HG03196 (cell line): ENCODE results near the gene MAFB.

Source experiments
- ATAC-seq: cut with Tn5 transposase; IDR thresholded peaks from one replicate; pipeline ENCODE4 v1.9.1; 2021; ENCODE audit not compliant: unreplicated experiment

The MAFB gene

DNA sequence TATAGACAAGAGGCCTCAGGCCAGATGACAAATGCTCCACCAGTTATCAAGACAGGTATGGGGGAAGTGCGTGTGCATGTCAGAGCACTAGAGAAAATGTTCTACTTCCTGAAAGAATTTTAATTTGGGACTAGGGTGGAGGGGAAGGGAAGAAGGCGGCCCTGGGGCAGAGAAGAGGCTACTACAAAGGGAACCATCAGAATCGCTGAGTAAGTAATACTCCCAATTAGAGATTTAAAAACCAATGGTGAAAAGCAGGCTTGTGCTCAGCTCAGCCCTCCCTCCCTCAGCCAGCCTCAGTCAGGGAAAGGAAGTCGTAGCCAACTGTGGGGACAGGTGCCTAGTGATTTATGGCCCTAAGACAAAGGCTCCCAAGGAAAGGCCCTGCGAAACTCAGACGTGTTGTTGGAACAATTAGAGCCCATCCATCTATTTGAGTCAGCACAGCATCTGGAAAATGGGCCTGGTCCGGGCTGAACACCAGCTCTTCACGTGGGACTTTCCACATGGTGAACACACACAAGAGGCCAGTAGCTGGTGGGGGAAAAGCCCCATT lies 15.0 kb upstream of the MAFB start:
- no peak for ATAC-seq

GRCh38 chr20:40702504-40702903 lies 13.5 kb upstream of the MAFB start:
- ATAC-seq = no peak

DNA sequence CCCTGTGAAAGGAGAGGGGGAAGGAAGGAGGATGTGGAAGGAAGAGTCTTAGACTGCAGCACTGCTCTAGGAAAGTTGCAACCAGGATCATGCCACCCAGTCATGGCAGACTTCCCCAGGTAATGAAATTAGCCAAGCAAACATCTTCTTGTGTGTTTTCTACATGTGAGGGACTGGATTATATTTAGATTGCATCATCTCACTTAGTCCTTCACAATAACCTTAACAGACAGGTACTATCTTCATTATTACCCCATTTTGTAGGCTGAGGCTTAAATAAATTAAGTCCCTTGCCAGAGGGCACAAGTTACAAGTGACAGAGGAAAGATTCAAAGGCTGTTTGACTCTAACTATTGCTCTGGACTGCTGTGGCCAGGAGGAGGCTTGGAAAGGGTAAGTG lies 9.7 kb upstream of the MAFB start:
- no peak for ATAC-seq

DNA sequence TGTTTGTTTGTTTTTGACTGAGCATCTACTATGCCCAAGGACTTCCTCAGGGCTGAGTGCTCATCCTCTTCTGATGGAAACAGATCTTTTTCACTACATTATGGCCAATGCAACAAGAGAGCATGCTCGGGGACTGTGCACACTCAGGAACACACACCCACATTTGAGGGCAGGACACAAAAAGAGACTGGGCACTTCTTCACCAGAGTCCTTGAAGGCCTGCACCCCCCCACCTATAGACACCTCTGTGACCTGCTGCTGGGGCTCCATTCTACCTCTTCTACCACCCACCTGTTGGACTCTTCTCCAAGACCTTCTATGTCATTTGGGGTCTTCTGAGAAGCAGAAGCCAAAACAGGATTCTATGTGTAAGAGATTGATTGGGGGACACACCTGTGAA lies 9.2 kb upstream of the MAFB start:
- no peak for ATAC-seq

DNA sequence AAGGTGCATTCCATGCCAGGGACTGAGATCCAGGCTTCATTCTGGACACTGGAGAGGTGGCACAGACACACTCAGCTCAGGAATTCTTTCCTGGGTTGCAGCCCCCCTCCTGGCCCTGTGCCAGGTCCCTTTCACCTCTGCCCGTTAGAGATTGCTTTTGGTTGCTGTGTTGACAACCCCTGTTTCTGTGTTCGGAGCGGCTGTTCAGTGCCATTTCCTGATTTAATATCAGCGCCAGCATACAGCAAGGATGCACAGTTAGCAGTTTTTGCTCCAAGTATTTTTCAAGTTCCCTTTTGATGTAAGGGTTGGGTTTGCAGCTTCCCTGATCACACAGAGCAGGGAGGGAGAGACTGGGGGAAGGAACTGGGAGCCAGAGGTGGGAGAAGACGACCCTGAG lies 8.5 kb upstream of the MAFB start:
- no peak for ATAC-seq

DNA sequence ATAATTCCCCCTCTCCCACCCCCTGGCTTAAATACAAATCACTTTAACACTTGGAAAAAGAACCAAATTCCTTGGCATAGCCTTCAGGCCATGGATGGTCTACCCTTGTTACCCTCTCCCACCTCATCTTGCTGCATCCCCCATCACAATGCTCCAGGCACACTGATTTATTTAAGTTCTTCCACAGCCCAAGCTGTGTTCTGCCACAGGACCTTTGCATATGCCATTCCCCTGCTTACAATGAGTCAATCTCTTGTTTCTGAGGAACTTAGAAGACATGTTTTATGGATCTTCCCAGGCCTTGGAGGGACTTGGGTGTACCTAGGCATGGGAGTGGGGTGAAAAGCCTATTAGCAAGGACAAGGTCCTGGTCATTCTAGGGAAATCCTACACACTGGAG lies 6.2 kb upstream of the MAFB start:
- ATAC-seq = no peak

- ATAC-seq = no peak
Measured at GRCh38 chr20:40694246-40694645, 5.2 kb upstream of the MAFB start.

GRCh38 chr20:40692240-40693011 lies 3.4 kb upstream of the MAFB start:
- no peak for ATAC-seq

DNA sequence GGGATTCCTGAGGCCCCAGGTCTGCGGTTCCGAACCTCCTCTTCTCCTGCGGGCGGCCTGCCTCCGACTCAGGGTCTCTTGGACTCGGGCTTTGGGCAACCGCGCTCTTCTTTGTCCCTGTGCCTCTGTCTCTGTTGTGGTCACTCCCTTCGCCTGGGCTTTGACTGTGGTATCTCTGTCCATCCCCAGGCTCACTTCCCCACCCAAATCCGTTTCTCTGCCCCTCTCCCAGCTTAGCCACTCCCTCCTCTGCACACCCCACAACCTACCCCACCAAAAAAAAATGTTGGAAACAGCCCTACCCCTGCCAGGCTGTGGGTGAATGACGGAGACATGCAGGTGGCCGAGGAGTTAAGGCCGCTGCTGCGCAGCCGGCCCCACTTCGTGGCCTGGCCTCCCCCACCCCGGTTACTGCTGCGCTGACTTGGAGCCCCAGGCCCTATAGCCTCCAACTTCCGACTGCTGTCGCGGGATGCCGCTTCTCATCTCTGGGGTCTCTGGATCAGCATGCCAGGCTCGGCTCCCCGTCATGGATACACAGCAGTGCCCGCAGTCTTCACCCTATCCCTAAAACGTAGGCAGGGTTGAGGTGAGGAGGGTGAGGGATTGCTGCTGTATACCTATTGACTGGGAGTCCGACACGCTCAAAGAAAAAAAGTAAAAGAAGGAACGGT lies 2.7 kb upstream of the MAFB start:
- ATAC-seq = no peak

GRCh38 chr20:40690836-40691565 lies 2.0 kb upstream of the MAFB start:
- ATAC-seq = no peak

DNA sequence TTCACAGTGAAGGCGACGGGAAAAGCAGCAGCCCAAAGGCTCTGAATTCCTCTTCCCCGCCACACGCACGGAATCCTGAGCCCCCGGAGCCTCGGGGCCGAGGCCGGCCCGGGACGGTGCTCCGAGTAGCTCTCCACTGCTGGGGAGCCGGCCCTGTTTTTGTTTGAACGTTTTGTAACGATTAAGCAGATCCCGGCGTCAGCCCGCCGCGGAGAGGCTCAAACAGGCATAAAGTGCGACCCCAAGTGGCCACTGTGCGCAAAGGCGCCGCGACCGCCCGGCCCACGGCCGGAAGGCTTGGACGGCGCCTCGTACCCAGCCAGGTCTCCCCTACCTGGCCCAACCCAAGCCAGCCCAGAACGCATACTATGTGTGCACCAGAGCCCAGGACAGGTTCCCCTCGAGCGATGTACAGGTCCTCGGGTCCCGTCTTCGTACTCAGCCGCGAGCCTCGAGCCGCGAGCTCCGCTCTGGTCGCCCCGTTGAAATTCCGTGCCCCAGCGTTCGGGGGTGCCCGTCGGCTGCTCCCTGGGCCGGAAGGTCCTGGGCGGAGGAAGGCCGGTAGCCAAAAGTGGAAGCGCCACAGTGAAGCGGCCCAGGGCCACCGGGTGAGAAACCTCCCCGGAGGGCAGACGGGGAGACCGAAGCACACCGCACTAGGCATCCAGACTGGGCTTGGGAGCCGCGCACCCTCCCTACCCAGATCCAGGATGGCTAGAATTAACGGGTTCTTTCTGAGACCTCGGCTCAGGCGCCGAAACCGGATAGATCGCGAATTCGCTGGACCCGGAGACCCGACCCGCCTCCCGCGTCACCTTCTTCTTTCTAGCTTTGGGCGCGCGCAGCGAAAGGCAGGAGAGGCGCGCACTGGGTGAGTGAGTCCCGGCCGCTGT lies 1.2 kb upstream of the MAFB start:
- peak; percentile 52 for ATAC-seq

DNA sequence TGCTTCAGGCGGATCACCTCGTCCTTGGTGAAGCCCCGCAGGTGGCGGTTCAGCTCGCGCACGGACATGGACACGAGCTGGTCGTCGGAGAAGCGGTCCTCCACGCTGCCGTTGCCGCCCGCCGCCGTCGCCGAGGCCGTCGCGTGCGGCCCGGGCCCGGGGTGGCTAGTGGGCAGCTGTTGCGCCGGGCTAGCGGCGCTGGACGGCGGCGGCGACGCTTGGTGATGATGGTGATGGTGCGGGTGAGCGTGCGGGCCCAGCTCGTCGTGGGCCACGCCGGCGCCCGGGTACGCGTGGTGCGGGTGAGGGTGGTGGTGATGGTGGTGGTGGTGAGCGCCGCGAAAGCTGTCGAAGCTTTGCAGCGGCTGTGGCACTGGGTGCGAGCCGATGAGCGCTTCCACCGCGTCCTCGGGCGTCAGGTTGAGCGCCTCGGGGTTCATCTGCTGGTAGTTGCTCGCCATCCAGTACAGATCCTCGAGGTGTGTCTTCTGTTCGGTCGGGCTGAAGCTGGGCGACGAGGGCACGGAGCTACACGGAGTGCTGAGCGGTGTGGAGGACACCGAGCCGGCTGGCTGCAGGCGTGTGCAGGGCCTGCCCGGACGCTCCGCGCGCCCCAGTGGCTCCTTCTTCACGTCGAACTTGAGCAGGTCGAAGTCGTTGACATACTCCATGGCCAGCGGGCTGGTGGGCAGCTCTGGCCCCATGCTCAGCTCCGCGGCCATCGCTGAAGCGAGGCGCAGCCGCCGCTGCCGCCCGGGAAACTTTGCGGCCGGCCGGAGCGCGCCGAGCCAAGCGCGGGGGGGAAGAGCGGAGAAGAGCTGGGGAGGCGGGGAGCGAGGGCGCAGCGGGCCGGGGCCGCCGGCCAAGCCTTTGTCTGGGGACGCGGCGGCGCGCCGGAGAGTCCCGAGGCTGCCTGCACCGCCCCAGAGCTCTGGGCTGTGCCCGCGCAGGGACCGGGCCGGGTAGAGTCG lies 622 bp downstream of the MAFB start:
- no peak for ATAC-seq

DNA sequence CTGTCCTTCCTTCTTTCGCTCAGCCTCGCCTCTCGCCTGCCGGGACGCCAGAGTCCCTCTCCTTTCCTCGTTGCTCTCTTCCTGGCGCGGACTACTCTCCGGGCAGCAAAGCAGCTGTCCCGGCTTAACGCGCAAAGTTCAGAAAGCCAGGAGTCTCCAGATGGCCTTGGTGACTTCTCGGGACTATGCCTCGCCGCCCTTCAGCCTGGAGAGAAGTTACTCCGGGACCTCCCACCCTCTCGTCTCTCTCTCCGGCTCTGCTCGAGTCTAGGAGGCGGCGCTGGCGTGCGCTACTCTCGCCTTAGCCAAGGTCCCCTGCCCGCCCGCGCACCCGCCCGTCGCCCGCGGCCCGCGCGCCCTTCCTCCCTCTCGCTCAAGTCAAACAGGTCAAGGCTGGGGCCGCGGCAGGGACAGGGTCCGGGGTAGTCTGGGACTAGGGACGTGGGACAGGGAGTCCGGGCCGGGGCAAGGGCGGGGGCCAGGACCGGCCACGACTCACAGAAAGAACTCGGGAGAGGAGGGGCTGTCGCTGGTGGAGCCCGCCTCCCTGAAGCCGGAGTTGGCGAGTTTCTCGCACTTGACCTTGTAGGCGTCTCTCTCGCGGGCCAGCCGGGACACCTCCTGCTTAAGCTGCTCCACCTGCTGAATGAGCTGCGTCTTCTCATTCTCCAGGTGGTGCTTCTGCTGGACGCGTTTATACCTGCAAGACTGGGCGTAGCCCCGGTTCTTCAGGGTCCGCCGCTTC lies 1.5 kb downstream of the MAFB start:
- ATAC-seq = no peak

DNA sequence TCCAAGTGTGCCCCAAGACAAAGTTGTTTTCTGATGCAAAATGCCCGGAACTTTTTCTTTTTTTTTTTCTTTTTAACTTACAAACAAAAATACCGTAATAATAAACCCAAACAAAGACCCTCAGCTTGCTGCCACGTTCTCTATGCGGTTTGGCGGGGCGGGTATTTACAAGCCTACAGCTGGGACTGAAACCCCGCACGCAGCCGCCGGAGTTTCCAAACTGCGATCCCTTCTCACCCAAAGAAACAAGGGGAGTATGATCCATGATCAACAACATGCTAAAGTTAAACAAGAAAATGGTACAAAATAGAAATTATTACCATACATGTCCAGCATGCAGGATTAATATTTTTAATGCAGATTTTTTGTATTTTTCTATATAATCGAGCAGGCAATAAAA lies 2.1 kb downstream of the MAFB start:
- no peak for ATAC-seq

DNA sequence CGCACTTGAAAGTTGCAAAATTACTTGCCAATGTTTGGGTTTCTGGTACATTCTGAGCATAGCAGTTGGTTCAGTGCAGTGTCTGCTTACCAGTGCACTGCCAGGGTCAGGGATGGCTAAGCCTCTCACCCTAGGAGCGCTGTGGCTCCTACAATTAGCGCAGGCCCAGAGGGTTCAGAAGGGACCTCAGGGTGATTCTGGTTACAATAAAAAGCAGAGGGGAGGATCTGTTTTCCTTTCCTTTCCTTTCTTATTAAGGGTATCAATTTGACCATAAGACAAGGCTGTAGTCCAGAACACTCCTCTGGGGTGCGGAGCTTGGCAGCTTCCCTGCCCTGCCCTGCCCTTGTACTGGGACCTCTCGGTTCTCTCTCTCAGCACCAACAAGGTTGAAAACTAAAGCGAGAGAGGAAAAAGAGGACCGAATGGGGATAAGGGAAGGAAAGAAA lies 2.6 kb downstream of the MAFB start:
- ATAC-seq = no peak

DNA sequence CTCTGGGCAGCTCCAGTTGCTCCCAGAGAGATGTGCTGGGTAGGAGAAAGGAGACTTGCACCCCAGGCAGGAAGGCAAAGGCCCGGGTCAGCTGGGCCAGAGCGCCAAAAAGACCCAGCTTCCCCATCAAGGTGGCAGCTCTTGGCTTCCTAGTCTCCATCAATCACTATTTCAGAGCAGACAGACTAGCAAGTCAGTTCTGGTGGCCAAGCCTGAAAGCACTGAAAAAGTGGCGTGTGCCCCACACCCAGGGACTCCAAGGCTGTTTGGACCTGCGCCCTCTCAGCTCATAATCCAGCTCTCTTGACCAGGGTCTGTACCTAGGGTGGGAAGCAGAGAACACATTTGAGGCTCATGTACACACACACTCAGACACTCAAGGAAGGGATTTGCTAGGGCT lies 3.7 kb downstream of the MAFB start:
- ATAC-seq = no peak

GRCh38 chr20:40683894-40684268 lies 5.2 kb downstream of the MAFB start:
- ATAC-seq = no peak

DNA sequence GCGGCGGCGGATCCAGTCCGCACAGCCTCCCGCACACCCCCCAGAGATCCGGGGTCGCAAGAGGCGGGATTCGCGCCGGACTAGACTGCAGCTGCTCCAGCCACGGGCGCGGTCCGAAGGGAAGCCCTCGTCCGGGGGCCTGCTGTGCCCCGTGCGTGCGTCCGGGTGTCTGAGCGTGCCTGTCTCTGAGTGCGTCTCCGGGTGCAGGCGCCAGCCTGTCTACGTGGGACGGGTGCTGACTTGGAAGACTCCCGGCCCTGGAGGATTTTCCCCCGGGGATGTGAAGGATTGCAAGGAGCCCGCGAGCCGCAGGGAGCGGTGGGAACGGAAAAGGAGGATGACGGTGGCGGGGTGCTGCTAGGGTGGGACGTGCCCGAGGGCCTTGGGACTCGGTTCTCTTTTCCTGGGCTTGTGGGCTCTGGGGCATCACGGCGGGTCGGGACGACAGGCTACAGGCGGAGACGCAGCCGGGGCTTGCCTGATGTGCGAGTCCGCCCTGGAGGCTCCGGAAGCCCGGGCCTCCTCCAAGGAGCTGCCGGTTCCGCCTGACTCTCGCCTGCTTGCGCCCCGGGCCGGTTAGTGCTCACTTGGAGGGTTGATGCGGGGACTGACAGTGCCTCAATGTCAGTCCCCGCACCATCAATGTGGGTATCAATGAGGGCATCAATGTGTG lies 5.7 kb downstream of the MAFB start:
- ATAC-seq = no peak
